ENCODE results near the gene RNF112. TPM values are rescaled to one million over a fixed set of nuclear protein-coding genes. Genes with fewer than 3 reads are reported as not detected.

The RNF112 gene
- total RNA-seq, 1 experiment from 2014 or later = 4.9 TPM

- no peak for TF ChIP-seq ZNF317 (CRISPR knock-in tag; IDR thresholded peaks at IDR 0.05; ENCODE audit: borderline replicate concordance, low read depth)
- no peak for TF ChIP-seq GRHL2 (CRISPR knock-in tag; IDR thresholded peaks at IDR 0.05; ENCODE audit: insufficient replicate concordance, severe bottlenecking)
- TF ChIP-seq, protein P1, sequence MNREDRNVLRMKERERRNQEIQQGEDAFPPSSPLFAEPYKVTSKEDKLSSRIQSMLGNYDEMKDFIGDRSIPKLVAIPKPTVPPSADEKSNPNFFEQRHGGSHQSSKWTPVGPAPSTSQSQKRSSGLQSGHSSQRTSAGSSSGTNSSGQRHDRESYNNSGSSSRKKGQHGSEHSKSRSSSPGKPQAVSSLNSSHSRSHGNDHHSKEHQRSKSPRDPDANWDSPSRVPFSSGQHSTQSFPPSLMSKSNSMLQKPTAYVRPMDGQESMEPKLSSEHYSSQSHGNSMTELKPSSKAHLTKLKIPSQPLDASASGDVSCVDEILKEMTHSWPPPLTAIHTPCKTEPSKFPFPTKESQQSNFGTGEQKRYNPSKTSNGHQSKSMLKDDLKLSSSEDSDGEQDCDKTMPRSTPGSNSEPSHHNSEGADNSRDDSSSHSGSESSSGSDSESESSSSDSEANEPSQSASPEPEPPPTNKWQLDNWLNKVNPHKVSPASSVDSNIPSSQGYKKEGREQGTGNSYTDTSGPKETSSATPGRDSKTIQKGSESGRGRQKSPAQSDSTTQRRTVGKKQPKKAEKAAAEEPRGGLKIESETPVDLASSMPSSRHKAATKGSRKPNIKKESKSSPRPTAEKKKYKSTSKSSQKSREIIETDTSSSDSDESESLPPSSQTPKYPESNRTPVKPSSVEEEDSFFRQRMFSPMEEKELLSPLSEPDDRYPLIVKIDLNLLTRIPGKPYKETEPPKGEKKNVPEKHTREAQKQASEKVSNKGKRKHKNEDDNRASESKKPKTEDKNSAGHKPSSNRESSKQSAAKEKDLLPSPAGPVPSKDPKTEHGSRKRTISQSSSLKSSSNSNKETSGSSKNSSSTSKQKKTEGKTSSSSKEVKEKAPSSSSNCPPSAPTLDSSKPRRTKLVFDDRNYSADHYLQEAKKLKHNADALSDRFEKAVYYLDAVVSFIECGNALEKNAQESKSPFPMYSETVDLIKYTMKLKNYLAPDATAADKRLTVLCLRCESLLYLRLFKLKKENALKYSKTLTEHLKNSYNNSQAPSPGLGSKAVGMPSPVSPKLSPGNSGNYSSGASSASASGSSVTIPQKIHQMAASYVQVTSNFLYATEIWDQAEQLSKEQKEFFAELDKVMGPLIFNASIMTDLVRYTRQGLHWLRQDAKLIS (CRISPR knock-in tag; IDR thresholded peaks at IDR 0.05; ENCODE audit: borderline replicate concordance) = no peak
- TF ChIP-seq, protein P2, sequence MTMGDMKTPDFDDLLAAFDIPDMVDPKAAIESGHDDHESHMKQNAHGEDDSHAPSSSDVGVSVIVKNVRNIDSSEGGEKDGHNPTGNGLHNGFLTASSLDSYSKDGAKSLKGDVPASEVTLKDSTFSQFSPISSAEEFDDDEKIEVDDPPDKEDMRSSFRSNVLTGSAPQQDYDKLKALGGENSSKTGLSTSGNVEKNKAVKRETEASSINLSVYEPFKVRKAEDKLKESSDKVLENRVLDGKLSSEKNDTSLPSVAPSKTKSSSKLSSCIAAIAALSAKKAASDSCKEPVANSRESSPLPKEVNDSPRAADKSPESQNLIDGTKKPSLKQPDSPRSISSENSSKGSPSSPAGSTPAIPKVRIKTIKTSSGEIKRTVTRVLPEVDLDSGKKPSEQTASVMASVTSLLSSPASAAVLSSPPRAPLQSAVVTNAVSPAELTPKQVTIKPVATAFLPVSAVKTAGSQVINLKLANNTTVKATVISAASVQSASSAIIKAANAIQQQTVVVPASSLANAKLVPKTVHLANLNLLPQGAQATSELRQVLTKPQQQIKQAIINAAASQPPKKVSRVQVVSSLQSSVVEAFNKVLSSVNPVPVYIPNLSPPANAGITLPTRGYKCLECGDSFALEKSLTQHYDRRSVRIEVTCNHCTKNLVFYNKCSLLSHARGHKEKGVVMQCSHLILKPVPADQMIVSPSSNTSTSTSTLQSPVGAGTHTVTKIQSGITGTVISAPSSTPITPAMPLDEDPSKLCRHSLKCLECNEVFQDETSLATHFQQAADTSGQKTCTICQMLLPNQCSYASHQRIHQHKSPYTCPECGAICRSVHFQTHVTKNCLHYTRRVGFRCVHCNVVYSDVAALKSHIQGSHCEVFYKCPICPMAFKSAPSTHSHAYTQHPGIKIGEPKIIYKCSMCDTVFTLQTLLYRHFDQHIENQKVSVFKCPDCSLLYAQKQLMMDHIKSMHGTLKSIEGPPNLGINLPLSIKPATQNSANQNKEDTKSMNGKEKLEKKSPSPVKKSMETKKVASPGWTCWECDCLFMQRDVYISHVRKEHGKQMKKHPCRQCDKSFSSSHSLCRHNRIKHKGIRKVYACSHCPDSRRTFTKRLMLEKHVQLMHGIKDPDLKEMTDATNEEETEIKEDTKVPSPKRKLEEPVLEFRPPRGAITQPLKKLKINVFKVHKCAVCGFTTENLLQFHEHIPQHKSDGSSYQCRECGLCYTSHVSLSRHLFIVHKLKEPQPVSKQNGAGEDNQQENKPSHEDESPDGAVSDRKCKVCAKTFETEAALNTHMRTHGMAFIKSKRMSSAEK (CRISPR knock-in tag; IDR thresholded peaks at IDR 0.05; ENCODE audit: borderline replicate concordance) = no peak
- no peak for TF ChIP-seq ZBTB43 (CRISPR knock-in tag; IDR thresholded peaks at IDR 0.05)
- no peak for TF ChIP-seq ZNF121 (CRISPR knock-in tag; IDR thresholded peaks at IDR 0.05)
- no peak overlapping the region for H3K4me3 Mint-ChIP-seq
- ATAC-seq = no peak
- no peaks in the 10 kb centered on the region for H3K36me3 Mint-ChIP-seq
- POLR2A ChIA-PET = no interaction called here
- no peaks in the 10 kb centered on the region for H3K27me3 Mint-ChIP-seq (ENCODE audit: low read depth)
- CTCF ChIA-PET = no interaction called here
- no peaks in the 10 kb centered on the region; the same call in 1 of the 2 replicates for H3K4me1 Mint-ChIP-seq
- H3K27ac Mint-ChIP-seq = 0 out of 2 replicates have a peak overlapping the region, but pooled peaks have one; percentile 16
- no peak for DNase-seq (ENCODE audit: low spot score)
- H3K9me3 Mint-ChIP-seq = no peaks in the 10 kb centered on the region
Measured at GRCh38 chr17:19370493-19370960, 40.5 kb upstream of the RNF112 start.

DNA sequence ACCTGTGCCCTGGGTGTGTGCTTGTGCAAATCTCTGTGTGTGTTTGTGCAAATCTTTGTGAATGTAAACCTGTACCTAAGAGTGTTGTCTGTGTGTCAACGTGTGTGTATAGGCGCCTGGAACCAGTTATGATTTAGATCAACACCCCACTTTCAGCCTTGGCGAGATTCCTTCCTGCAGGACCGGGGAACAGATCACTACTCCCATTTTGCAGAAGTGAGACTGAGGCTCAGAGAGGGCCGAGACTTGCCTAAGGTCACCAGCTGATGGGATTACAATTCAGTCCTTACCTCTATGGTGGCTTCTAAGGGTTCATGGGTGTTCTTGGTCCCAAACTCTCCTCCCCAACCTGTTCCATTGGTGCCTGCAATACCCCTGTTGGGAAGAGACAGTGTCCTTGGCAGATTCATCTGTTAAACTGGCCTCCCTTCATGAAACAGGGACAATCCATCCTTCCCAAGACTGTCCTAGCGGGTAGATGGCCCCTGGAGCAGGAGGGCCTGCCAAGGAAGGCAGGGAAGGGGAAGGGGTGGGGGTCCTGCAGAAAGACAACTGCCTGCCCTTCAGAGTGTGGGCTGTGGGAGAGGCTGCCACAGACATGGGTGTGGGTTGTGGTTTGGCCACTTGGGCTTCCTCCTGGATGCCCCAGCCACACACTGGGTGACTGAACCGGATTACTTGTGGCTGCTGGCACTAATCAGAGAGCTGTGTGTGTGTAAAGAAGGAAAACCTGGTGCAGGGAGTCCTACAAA is 39.6 kb upstream of the RNF112 start:
- Mint-ChIP-seq H3K27ac (peak overlapping the region; percentile 16; the same call in 1 of the 2 replicates), H3K4me3 (no peak overlapping the region), H3K4me1 (peaks cover 2% of the 10 kb centered on the region; the same call in 1 of the 2 replicates), H3K27me3 (ENCODE audit: low read depth) (no peaks in the 10 kb centered on the region), H3K36me3 (no peaks in the 10 kb centered on the region), H3K9me3 (no peaks in the 10 kb centered on the region)
- DNase-seq (ENCODE audit: low spot score) (no peak), ATAC-seq (no peak)
- ChIA-PET POLR2A (no interaction called here), CTCF (interaction anchor here (1.6 kb wide), 1 partner anchor 9 kb away, joined by 5 read pairs; the partner anchor contains the start of gene B9D1)
- TF ChIP-seq ZNF263 (CRISPR knock-in tag; IDR thresholded peaks at IDR 0.05; ENCODE audit: low read depth) (no peak), PRDM15 (CRISPR knock-in tag; IDR thresholded peaks at IDR 0.05) (no peak), CBFB (CRISPR knock-in tag; IDR thresholded peaks at IDR 0.05; ENCODE audit: low read depth) (no peak)
- TF ChIP-seq, protein P3, sequence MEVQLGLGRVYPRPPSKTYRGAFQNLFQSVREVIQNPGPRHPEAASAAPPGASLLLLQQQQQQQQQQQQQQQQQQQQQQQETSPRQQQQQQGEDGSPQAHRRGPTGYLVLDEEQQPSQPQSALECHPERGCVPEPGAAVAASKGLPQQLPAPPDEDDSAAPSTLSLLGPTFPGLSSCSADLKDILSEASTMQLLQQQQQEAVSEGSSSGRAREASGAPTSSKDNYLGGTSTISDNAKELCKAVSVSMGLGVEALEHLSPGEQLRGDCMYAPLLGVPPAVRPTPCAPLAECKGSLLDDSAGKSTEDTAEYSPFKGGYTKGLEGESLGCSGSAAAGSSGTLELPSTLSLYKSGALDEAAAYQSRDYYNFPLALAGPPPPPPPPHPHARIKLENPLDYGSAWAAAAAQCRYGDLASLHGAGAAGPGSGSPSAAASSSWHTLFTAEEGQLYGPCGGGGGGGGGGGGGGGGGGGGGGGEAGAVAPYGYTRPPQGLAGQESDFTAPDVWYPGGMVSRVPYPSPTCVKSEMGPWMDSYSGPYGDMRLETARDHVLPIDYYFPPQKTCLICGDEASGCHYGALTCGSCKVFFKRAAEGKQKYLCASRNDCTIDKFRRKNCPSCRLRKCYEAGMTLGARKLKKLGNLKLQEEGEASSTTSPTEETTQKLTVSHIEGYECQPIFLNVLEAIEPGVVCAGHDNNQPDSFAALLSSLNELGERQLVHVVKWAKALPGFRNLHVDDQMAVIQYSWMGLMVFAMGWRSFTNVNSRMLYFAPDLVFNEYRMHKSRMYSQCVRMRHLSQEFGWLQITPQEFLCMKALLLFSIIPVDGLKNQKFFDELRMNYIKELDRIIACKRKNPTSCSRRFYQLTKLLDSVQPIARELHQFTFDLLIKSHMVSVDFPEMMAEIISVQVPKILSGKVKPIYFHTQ (CRISPR knock-in tag; IDR thresholded peaks at IDR 0.05) = no peak
